ENCODE measurements around the gene PPP1R14C.

Gene PPP1R14C

DNA sequence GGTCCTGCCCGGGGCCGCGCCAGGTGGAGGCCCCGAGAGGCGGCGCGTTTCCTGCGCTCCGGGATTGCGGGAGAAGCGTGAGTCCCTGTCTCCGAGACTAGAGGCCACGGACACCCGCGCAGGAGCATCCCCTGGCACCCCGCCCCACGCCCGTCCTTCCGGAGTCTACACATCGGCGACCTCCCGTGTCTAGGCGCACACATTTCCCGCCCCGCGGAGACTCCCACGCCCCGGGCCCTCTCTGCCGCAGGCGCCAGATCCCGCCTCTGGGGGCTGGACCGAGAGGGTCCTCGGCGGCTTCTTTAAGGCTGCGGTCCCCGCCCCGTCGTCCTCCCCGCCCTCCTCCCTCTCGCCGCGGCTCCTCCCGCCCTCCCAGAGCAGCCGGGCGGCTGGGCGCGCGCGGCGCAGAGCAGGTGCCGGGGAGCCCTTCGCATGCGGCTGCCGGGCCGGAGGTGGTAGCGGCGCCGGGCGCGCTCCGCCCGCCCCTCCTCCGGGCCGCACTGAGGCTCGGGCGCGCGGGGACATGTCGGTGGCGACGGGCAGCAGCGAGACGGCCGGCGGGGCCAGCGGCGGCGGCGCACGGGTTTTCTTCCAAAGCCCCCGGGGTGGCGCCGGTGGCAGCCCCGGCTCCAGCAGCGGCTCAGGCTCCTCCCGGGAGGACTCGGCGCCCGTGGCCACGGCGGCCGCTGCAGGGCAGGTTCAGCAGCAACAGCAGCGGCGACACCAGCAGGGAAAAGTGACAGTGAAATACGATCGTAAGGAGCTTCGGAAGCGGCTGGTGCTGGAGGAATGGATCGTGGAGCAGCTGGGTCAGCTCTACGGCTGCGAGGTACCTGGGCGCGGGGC is at the start of gene PPP1R14C:
TSS of gene PPP1R14C (plus strand) at position 375 of the 846 bp plus-strand sequence. CDS start at position 524, 149 bp downstream.
- in situ Hi-C loops (cut with MboI; ENCODE audit: low sequenced_read_pairs) = no loop called here

GRCh38 chr6:150093397-150093796 is 49.4 kb upstream of the PPP1R14C start:
- in situ Hi-C loops (cut with MboI; ENCODE audit: low sequenced_read_pairs) = no loop called here

DNA sequence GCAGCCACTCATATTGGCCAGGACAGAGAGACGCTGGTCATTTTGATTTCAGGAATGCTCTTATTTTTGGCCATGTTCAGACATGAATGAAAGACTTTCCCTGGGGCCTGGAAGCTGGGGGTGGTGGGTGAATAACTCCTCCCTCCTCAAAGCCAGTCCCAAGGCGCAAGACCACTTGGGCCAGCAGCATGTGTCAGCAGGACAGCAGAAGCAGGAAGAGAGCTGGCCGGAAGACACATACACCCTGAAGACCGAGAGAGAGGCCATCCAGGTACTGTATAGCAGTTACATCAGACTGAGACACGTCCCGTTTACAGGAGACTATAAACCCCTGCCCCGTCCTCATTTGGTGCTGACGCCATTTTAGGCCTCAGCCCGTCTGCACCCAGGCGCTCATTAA is 44.7 kb upstream of the PPP1R14C start:
- in situ Hi-C loops (cut with MboI; ENCODE audit: low sequenced_read_pairs) = no loop called here

DNA sequence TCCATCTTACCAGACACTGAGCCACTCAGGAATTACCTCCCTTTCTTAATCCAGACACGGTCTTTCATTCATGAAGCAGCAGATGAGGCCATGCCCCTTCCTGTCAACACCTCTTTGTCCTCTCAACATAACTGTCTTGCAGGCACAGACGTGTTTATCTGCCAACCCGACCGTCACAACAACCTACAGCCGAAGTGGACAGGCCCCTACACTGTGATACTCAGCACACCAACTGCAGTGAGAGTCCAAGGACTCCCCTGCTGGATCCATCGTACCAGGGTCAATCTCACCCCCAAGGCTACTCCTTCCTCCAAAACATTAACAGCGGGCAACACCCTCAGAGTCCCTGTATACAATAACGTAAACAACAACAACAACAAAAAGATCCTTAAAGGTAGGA is 43.3 kb upstream of the PPP1R14C start:
- in situ Hi-C loops (cut with MboI; ENCODE audit: low sequenced_read_pairs) = no loop called here

DNA sequence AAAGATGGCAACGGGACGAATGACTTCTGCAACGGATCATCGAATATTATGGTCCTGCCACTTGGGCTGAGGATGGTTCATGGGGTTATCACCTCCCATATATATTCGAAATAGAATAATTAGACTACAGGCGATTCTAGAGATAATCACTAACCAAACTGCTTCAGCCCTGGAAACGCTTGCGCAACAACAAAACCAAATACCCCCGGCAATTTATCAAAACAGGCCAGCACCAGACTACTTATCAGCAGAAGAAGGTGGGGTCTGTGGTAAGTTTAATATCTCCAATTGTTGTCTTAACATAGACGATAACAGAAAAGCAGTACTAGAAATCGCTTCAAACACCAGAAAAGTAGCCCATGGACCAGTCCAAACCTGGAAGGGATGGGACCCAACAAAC is 42.9 kb upstream of the PPP1R14C start:
- in situ Hi-C loops (cut with MboI; ENCODE audit: low sequenced_read_pairs) = no loop called here

GRCh38 chr6:150100745-150101144 is 42.1 kb upstream of the PPP1R14C start:
- in situ Hi-C loops (cut with MboI; ENCODE audit: low sequenced_read_pairs) = no loop called here

GRCh38 chr6:150102750-150103270 is 40.0 kb upstream of the PPP1R14C start:
- in situ Hi-C loops (cut with MboI; ENCODE audit: low sequenced_read_pairs) = no loop called here

DNA sequence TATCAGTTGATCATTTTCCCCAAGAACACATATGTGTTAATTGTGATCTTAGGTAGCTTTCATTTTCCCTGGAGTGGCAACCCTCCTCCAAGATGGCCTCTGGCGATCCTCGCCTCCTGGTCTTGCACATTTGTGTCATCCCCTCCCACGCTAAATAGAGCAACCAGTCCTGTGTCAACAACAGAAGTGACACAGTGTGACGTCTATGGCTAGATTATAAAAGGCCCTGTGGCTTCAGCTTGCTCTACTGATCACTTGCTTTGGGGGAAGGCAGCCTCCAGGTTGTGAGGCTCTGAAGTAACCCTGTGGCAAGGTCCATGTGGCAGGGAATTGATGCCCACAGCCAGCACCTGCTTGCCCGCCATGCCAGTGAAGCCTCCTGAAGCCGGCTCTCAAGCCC is 30.6 kb upstream of the PPP1R14C start:
- in situ Hi-C loops (cut with MboI; ENCODE audit: low sequenced_read_pairs) = no loop called here

- in situ Hi-C loops (cut with MboI; ENCODE audit: low sequenced_read_pairs) = no loop called here
Measured at GRCh38 chr6:150115769-150116168, 27.1 kb upstream of the PPP1R14C start.

- in situ Hi-C loops (cut with MboI; ENCODE audit: low sequenced_read_pairs) = no loop called here
Measured at GRCh38 chr6:150116200-150116800, 26.5 kb upstream of the PPP1R14C start.

DNA sequence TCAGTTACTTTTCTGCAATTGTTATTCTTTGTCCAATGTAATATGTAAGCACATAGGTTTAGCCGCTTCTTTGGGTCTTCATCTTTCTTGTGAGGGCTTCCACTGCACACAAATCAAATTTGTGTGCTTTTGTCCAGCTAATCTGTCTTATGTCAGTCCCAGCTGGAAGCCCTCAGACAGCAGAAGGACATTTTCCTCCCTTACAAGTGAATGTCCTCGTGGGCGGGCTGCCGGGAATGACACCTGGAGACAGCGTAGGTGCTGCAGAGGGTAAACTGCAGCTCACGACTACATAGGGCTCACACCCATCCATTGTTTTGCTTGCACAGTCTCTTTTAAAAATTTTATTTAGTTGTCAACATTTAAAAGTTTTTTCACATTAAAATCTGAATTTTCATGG is 24.6 kb upstream of the PPP1R14C start:
- in situ Hi-C loops (cut with MboI; ENCODE audit: low sequenced_read_pairs) = no loop called here

- in situ Hi-C loops (cut with MboI; ENCODE audit: low sequenced_read_pairs) = no loop called here
Measured at GRCh38 chr6:150118627-150119026, 24.2 kb upstream of the PPP1R14C start.

DNA sequence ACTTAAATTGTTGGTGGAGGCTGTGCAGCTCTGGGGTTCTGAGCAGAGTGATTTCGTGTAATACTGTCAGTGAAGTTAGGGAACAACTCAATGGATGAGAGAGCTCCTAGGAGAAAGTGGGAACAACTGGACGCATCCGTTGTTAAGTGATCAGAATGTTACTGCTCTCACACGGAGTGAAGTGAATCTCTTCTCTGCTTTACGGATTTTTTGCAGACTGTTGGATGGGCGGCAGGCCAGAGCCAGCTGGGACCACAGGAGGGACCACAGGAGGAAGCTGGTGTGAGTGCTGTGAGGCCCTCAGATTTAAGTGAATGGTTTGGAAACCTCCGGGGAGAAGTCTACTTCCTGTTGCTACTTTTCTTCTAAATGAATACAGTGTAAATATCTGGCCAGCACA is 23.7 kb upstream of the PPP1R14C start:
- in situ Hi-C loops (cut with MboI; ENCODE audit: low sequenced_read_pairs) = no loop called here

- in situ Hi-C loops (cut with MboI; ENCODE audit: low sequenced_read_pairs) = no loop called here
Measured at GRCh38 chr6:150123645-150124044, 19.2 kb upstream of the PPP1R14C start.

GRCh38 chr6:150124235-150124634 is 18.6 kb upstream of the PPP1R14C start:
- in situ Hi-C loops (cut with MboI; ENCODE audit: low sequenced_read_pairs) = no loop called here

DNA sequence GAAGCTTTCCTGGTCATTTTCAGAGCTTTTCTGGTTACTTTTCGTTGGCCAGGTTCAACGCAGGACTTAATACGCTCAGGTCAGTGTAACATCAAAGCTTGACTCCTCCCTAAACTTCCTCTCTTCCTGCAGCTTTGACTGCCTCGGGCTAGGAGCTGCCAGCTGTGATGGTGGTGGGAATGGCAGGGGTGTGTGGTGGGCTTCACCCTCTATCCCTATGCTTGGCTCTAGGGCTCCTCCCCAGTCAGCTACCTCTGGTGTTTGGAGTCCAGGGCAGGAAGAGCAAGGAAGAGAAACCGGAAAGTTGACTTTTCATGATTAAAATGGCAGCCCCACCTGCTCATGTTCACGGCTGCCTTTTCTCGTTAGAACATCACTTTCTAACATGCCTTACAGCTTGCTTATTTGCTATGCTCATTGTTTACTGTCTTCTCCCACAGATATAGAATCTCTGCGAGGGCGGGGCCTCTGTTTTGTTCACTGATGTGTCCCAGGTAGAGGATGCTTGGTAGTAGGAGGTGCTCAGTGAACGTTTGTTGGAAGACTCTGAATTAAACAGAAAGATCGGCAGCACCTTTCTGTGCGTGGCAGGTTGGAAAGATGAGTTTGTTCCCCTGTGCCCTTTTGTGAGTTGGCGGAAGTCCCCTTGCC is 16.1 kb upstream of the PPP1R14C start:
- in situ Hi-C loops (cut with MboI; ENCODE audit: low sequenced_read_pairs) = no loop called here

DNA sequence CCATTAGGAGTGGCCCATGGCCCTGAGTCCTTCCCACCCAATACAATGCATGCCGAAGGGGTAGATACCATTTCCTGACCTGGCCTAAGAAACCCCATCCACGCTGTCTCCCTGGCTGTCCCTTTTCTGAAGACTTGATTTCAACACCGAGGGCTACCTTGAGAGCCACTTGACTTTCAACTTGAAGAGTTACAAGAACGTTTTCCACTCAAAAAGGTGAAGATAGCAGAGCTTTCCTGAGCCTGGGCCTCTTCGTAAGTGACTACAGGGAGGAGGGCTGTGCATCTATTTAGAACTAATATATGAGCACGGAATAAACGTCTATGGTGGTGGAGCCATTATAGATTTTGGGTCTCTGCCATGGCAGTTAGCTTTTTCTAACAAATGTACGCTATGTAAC is 14.4 kb upstream of the PPP1R14C start:
- in situ Hi-C loops (cut with MboI; ENCODE audit: low sequenced_read_pairs) = no loop called here

DNA sequence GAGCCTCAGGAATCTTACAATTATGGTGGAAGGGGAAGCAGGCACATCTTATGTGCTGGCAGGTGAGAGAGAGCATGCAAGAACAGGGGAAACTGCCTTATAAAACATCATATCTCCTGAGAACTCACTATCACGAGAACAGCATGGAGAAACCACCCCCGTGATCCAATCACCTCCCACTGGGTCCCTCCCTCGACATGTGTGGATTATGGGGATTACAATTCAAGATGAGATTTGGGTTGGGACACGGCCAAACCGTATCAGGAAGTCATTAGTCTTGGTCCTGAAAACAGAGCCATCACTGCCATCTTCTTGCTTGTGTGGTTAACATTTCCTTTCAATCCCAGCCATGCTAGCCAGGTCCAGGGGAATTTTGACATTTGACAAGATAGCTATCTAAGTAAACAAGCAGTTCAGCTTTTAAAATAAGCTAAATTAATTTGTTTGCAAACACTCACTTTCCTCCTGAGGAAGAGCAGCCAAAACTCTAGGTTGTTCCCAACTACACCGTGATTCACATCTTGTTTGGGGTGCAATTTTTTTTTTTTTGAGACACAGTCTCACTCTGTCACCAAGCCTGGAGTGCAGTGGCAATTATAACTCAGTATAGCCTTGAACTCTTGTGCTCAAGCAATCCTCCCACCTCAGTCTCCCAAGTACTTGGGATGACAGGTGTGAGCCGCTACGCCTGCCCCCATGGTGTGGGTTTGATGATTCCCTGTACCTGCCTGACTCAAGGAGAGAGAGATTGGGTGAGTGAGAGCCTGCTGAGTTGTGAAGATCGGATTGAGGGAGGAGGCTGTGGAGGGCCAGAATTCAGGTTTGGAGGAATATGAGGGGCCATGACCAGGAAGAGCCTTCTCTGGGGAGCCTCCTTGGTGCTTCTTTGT is 13.0 kb upstream of the PPP1R14C start:
- in situ Hi-C loops (cut with MboI; ENCODE audit: low sequenced_read_pairs) = no loop called here

- in situ Hi-C loops (cut with MboI; ENCODE audit: low sequenced_read_pairs) = no loop called here
Measured at GRCh38 chr6:150133686-150134085, 9.2 kb upstream of the PPP1R14C start.

GRCh38 chr6:150134280-150134920 is 8.4 kb upstream of the PPP1R14C start:
- in situ Hi-C loops (cut with MboI; ENCODE audit: low sequenced_read_pairs) = no loop called here
